GM19463 (cell line): ENCODE measurements around the gene NKG7.
"Not testable (repeated sequence)": the region's sequence is repeated elsewhere in the genome, so short reads cannot be mapped to it uniquely, and the experiment has no call there.

Experiments used
- ATAC-seq: cut with Tn5 transposase; IDR thresholded peaks from one replicate; pipeline ENCODE4 v1.9.1; 2021; ENCODE audit warnings: mild to moderate bottlenecking, moderate library complexity; ENCODE audit not compliant: unreplicated experiment

The NKG7 gene

DNA sequence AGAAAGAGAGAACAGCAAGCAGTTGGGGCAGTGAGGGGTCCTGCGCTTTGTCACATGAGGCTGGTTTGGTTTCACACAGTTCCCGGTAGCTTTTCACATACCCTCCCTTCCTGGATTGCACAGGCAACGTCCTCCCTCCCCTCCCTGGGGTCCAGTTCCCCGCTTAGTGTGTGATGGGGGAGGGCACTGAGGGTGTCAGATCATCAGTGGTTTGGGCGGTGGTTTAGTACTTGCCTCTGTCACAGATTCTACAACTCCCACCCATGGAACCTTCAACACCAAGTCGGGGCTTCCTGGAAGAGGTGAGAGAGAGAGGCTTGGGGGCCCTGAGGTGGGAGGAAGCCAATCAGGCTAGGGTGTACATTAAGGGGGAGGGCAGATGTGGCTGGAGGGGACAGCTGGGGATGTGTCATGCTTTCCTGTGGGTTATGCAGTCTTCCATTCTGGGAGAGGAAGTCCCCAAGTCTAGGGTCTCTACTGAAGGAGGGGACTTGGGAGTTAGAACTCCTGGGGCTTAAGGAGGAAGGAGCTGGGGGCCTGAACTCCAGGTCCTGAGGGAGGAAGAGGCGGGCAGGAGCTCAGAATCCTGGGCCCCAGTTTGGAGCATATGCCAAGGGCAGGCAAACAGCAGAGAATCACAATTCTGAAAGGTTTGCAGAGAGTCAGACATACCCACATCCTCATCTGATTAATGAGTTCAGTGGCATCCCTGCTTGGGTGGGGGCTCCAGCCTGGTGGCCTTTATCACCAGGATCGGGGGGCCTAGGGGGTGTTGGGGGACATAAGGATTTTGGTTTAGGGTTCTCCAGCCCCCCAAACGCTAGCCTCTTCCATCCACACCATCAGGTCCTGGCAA is at the start of gene NKG7:
TSS of gene NKG7 (minus strand) at position 6 of the 856 bp plus-strand sequence. CDS start 119 bp downstream, outside the sequence.
- ATAC-seq: peak; percentile 50

DNA sequence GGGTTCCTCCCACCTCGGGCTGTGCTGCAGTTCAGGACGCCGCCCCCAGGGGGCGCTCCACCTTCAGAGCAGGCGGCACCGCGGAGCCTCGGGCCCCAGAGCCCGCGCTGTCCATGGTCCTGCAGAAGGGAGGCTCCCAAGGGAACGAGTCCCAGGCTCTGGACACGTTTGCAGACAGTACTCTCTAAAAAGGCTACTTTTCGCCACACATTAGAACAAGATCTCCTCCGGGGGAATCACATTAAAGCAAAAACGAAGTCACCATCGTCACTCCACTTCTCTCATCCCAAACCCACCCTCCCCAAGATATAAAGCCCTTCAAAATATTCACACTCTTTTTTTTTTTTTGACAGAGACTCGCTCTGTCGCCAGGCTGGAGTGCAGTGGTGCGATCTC is 49.6 kb upstream of the NKG7 start:
- ATAC-seq: no peak

GRCh38 chr19:51421229-51422052 is 49.0 kb upstream of the NKG7 start:
- ATAC-seq: no peak

DNA sequence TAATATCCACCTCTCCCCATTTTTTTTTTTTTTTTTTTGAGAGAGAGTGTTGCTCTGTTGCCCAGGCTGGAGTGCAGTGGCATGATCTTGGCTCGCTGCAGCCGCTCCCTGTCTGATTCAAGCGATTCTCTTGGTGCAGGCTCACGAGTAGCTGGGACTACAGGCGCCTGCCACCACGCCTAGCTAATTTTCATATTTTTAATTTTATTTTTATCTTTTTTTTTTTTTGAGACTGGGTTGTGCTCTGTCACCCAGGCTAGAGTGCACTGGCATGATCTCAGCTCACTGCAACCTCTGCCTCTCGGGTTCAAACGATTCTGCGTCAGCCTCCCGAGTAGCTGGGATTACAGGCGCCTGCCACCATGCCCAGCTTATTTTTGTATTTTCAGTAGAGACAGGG is 48.1 kb upstream of the NKG7 start:
- not testable (repeated sequence) for ATAC-seq

- no peak for ATAC-seq
Observed at GRCh38 chr19:51418707-51419106, 46.3 kb upstream of the NKG7 start.

DNA sequence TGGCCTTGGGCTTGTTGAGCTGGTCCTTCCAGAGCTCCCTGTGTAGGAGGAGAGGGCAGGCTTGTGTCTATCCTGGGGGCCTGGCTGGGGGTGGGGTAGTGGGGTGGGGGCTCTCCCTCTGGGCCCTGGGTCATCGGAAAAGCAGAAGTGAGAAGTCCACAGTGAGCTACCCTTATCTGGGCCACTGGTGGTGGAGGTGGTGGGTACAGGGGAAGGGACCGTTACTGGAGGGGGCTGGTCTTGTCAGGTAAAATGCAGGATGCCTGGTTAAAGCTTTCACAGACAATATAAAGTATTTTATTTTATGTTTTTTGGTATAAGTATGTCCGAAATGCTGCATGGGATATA is 45.3 kb upstream of the NKG7 start:
- peak; percentile 32 for ATAC-seq

DNA sequence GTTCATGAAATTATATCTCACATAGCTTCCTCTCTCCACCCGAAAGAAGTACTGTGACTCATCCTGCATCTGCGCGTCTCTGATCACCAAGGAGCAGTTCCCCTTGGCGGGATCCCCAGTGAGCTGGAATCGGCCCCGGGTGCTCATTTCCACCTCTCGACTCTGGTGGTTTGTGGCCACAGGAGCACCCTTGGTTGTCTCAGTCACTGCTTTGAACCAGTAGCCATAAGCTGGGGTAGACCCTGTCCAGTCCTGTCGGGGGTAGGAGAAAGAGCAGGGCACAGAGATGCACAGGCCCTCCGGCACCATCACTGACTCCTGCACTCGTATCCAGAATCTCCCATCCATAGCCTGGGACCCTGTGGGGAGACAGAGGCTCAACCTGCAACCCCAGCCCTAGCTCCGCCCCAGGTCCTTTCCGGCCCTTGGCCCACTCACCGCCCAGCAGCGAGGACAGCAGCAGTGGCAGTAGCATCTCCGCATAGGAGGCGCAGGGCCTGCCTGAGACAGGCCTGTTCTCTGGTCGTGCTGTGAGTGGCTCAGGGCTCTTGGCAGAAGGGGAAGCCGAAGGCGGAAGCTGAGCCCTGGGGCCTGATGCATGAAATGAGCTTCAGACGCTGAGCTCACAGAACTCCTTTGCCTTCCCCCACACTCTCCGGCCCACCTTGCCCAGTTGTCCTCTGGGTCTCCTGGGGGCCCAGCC is 44.8 kb upstream of the NKG7 start, which contains the start of gene SIGLEC10:
TSS of gene SIGLEC10 (minus strand) at position 536 of the 703 bp plus-strand sequence. CDS start at position 475, 61 bp downstream.
- peak; percentile 69 for ATAC-seq

DNA sequence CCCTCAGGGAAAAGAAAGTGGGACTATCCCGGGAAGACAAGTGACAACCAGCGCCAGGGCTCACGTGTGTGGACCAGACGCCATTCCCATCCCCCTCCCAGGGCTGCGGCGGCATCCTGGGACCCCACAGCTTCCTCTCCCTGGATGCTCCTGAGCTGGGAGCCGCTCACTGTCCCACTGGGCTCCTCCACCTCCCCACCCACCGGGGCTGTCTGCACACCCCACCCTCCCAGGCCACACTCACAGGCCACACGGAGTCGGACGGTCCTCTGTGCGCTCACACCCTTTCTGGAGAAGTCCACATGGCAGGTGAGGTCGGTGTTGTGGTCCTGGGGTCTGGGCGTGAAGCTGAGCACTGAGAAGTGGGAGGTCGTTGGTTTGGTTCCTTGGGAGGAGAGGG is 44.0 kb upstream of the NKG7 start:
- ATAC-seq: not testable (repeated sequence)

- ATAC-seq: no peak
Observed at GRCh38 chr19:51415187-51415586, 42.7 kb upstream of the NKG7 start.

GRCh38 chr19:51410950-51411748 is 38.7 kb upstream of the NKG7 start:
- no peak for ATAC-seq

GRCh38 chr19:51407511-51408131 is 35.2 kb upstream of the NKG7 start:
- ATAC-seq: no peak

- ATAC-seq: no peak
Observed at GRCh38 chr19:51402117-51402516, 29.7 kb upstream of the NKG7 start.

GRCh38 chr19:51399936-51400335 is 27.5 kb upstream of the NKG7 start:
- not testable (repeated sequence) for ATAC-seq

DNA sequence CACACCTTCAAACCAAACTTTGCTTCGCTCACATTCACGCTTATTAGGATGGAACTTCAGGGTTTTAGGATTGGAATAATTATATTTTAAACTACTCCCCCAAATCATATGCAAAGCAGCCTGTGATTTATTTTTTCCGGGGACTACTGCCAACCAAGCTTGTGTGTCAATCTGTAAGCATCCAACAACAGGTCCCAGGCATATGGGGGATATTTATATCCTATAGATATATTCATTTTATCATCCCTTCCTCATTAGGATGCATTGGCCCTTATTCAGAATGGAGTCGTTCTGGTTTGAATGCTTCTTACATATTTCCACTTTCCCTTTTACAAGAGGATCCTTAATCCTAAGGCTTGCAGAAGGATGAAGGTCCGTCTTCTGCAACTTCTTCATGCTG is 26.8 kb upstream of the NKG7 start:
- ATAC-seq: no peak

- no peak for ATAC-seq
Observed at GRCh38 chr19:51398096-51398704, 25.7 kb upstream of the NKG7 start.

GRCh38 chr19:51397453-51397852 is 25.0 kb upstream of the NKG7 start:
- not testable (repeated sequence) for ATAC-seq

GRCh38 chr19:51396175-51396574 is 23.7 kb upstream of the NKG7 start:
- ATAC-seq: no peak

GRCh38 chr19:51394050-51394836 is 21.8 kb upstream of the NKG7 start:
- peak; percentile 82 for ATAC-seq

DNA sequence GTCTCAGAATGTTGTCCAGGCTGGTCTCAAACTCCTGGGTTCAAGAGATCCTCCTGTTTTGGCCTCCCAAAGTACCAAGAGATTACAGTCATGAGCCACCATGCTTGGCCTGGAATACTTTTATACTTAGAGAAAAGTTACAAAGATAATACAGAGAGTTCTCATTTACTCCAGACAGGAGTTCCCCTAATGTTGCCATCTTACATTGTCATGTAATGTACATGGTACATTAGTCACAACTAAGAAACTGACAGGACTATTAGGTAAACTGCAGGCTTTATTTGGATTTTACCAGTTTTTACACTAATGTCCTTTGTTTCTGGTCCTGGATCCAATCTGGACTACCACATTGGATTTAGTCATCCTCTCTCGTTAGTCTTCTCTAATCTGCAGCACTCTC is 20.2 kb upstream of the NKG7 start:
- no peak for ATAC-seq
